ENCODE results near the gene NEUROD2. TPM values are rescaled to one million over a fixed set of nuclear protein-coding genes. Genes with fewer than 3 reads are reported as not detected.

The NEUROD2 gene
- polyA plus RNA-seq, 1 donor from 2014 or later, result not detected

DNA sequence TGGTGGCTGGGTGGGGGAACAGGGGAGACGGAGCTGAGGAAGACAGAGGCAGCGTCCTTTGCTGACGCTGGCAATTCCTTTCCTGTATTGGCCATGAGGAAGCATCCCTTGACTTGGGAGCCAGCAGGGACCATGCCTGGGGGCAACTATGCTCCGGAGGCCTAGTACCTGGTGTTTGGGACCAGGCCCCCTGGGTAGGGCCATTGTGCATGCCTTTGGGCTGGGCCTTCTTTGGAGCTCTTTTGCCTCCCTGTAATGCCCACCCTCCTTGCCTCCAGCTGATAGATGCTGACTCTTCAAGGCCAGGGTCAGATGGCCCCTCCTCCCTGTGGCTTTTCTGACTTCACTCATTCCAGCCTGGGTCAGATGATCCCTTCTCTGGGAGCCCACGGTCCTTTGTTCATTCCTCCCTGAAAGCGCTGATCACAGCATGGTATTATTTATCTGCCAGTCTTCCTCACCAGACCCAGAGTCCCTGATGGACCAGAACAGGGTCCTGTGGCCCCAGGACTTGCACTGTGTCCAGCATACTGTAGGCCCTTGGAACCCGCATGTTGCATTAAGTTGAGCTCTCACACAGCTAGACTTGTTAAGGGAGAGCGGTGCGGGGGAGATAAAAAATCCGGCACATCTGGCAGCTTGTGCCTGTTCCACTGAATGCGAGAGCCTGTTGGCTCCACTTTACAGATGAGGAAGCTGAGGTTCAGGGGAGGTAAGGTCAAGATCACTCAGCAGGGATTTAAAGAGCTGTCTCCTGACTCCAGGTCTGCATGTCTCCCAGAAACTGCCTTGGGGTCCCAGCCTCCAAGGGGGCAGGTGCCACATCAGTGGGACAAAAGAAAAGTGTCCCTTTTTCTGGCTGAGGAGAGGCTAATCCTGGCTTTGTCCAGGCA is 32.1 kb upstream of the NEUROD2 start:
- H4K20me1 ChIP-seq (ENCODE audit: insufficient read depth), result no peaks in the 10 kb centered on the region
- H3K9me2 ChIP-seq (ENCODE audit: insufficient read depth, low read length), result no peaks in the 10 kb centered on the region
- peaks cover 18% of the 10 kb centered on the region for H3K79me2 ChIP-seq (replicated peaks; ENCODE audit: insufficient read depth, low read length)
- no peak overlapping the region for H3K9ac ChIP-seq (ENCODE audit: low read length)
- no peak overlapping the region for H3K27ac ChIP-seq (ENCODE audit: low read length)
- H3K36me3 ChIP-seq (ENCODE audit: insufficient read depth, low read length), result no peaks in the 10 kb centered on the region
- no peaks in the 10 kb centered on the region for H3K9me3 ChIP-seq (ENCODE audit: low read length)
- H3K27me3 ChIP-seq (ENCODE audit: insufficient read depth, low read depth, low read length), result no peaks in the 10 kb centered on the region
- H3F3A ChIP-seq (ENCODE audit: insufficient read depth, low read length, poor library complexity, severe bottlenecking), result no peaks in the 10 kb centered on the region
- H2AFZ ChIP-seq (ENCODE audit: low read depth, low read length), result no peak overlapping the region
- no peak overlapping the region for H3K4me2 ChIP-seq (ENCODE audit: low read length)
- no peak overlapping the region for H3K4me3 ChIP-seq (ENCODE audit: low read length)
- TF ChIP-seq, protein P1, sequence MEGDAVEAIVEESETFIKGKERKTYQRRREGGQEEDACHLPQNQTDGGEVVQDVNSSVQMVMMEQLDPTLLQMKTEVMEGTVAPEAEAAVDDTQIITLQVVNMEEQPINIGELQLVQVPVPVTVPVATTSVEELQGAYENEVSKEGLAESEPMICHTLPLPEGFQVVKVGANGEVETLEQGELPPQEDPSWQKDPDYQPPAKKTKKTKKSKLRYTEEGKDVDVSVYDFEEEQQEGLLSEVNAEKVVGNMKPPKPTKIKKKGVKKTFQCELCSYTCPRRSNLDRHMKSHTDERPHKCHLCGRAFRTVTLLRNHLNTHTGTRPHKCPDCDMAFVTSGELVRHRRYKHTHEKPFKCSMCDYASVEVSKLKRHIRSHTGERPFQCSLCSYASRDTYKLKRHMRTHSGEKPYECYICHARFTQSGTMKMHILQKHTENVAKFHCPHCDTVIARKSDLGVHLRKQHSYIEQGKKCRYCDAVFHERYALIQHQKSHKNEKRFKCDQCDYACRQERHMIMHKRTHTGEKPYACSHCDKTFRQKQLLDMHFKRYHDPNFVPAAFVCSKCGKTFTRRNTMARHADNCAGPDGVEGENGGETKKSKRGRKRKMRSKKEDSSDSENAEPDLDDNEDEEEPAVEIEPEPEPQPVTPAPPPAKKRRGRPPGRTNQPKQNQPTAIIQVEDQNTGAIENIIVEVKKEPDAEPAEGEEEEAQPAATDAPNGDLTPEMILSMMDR (IDR thresholded peaks at IDR 0.05; ENCODE audit: poor library complexity, severe bottlenecking), result no peak
- TF ChIP-seq RAD21 (conservative IDR thresholded peaks at IDR 0.05), result no peak
- TF ChIP-seq, protein P2, sequence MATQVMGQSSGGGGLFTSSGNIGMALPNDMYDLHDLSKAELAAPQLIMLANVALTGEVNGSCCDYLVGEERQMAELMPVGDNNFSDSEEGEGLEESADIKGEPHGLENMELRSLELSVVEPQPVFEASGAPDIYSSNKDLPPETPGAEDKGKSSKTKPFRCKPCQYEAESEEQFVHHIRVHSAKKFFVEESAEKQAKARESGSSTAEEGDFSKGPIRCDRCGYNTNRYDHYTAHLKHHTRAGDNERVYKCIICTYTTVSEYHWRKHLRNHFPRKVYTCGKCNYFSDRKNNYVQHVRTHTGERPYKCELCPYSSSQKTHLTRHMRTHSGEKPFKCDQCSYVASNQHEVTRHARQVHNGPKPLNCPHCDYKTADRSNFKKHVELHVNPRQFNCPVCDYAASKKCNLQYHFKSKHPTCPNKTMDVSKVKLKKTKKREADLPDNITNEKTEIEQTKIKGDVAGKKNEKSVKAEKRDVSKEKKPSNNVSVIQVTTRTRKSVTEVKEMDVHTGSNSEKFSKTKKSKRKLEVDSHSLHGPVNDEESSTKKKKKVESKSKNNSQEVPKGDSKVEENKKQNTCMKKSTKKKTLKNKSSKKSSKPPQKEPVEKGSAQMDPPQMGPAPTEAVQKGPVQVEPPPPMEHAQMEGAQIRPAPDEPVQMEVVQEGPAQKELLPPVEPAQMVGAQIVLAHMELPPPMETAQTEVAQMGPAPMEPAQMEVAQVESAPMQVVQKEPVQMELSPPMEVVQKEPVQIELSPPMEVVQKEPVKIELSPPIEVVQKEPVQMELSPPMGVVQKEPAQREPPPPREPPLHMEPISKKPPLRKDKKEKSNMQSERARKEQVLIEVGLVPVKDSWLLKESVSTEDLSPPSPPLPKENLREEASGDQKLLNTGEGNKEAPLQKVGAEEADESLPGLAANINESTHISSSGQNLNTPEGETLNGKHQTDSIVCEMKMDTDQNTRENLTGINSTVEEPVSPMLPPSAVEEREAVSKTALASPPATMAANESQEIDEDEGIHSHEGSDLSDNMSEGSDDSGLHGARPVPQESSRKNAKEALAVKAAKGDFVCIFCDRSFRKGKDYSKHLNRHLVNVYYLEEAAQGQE (IDR thresholded peaks at IDR 0.05; ENCODE audit: borderline replicate concordance), result no peak
- TF ChIP-seq TAF1 (IDR thresholded peaks at IDR 0.05; ENCODE audit: low read depth), result no peak

DNA sequence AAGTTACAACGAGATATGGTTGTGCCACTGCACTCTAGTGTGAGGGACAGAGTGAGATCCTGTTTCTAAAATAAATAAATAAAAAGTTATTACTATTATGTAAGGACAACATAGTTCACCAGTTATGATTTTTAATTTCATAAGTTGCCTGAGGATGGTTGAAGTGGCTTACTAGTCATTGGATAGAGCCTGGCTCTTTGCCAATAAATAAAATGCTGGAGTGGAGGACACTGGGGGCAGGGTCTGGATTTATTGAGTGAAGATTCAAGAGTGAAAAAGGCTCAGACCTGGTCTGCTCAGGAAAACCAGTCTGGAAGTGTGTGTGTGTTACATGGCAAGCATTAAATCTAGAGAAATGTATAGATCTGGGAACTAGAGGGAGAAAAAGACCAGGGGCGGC is 31.3 kb upstream of the NEUROD2 start:
- Histone ChIP-seq H2AFZ (ENCODE audit: low read depth, low read length) (no peak overlapping the region), H3K27me3 (ENCODE audit: insufficient read depth, low read depth, low read length) (no peaks in the 10 kb centered on the region), H3K9ac (ENCODE audit: low read length) (no peak overlapping the region), H3K9me2 (ENCODE audit: insufficient read depth, low read length) (no peaks in the 10 kb centered on the region), H3K27ac (ENCODE audit: low read length) (no peak overlapping the region), H3K9me3 (ENCODE audit: low read length) (no peaks in the 10 kb centered on the region), H3F3A (ENCODE audit: insufficient read depth, low read length, poor library complexity, severe bottlenecking) (no peaks in the 10 kb centered on the region), H3K4me2 (ENCODE audit: low read length) (no peak overlapping the region), H3K79me2 (replicated peaks; ENCODE audit: insufficient read depth, low read length) (peaks cover 18% of the 10 kb centered on the region), H3K36me3 (ENCODE audit: insufficient read depth, low read length) (no peaks in the 10 kb centered on the region), H4K20me1 (ENCODE audit: insufficient read depth) (no peaks in the 10 kb centered on the region), H3K4me3 (ENCODE audit: low read length) (peak overlapping the region; percentile 88)
- TF ChIP-seq MXI1 (conservative IDR thresholded peaks at IDR 0.05; ENCODE audit: poor library complexity, severe bottlenecking) (no peak), EZH2 (IDR thresholded peaks at IDR 0.05; ENCODE audit: borderline replicate concordance, insufficient read depth, low read length, poor library complexity, severe bottlenecking) (no peak), RAD21 (conservative IDR thresholded peaks at IDR 0.05) (no peak), TAF1 (IDR thresholded peaks at IDR 0.05; ENCODE audit: low read depth) (no peak), EP300 (conservative IDR thresholded peaks at IDR 0.05; ENCODE audit: poor library complexity, severe bottlenecking) (no peak), POLR2AphosphoS5 (IDR thresholded peaks at IDR 0.05) (no peak), SMC3 (conservative IDR thresholded peaks at IDR 0.05; ENCODE audit: poor library complexity) (no peak)
- TF ChIP-seq, protein P2 (IDR thresholded peaks at IDR 0.05; ENCODE audit: borderline replicate concordance), result no peak
- TF ChIP-seq, protein P1 (IDR thresholded peaks at IDR 0.05; ENCODE audit: poor library complexity, severe bottlenecking), result no peak

All from neural cell (in vitro differentiated cells).